KMS-11 (cell line): ENCODE results near the gene TSN.
A peak's percentile ranks its signal among the peaks of the same experiment; 100 is the strongest.
"Not testable (repeated sequence)": the region's sequence is repeated elsewhere in the genome, so short reads cannot be mapped to it uniquely, and the experiment has no call there.

ENCODE experiments used
- H2AFZ ChIP-seq: fragments of 200-600 bp; sonication (generic); 2 replicates; pipeline ENCODE4 v1.6.1; 2016; ENCODE audit warnings: antibody characterized with exemption, mixed run types, low read depth
- H3K27ac ChIP-seq: fragments of 200-600 bp; sonication (generic); 2 replicates; pipeline ENCODE4 v1.6.1; 2016; ENCODE audit warnings: mild to moderate bottlenecking, mixed run types
- H3K27me3 ChIP-seq: fragments of 200-600 bp; sonication (generic); 2 replicates; pipeline ENCODE4 v1.6.1; 2017; ENCODE audit warnings: mild to moderate bottlenecking, low read depth, mixed run types, moderate library complexity; ENCODE audit not compliant: insufficient read depth
- H3K36me3 ChIP-seq: fragments of 200-600 bp; sonication (generic); 2 replicates; pipeline ENCODE4 v1.6.1; 2017; ENCODE audit warnings: mild to moderate bottlenecking, mixed run types; ENCODE audit not compliant: insufficient read depth
- H3K4me1 ChIP-seq: fragments of 200-600 bp; sonication (generic); 2 replicates; pipeline ENCODE4 v1.6.1; 2016; ENCODE audit warnings: mild to moderate bottlenecking, low read depth, mixed run types; ENCODE audit not compliant: poor library complexity, severe bottlenecking
- H3K4me2 ChIP-seq: fragments of 200-600 bp; sonication (generic); 2 replicates; pipeline ENCODE4 v1.7.0; 2016; ENCODE audit warnings: mild to moderate bottlenecking, mixed run types
- H3K4me3 ChIP-seq: fragments of 200-600 bp; sonication (generic); IDR thresholded peaks from 2 replicates; pipeline ENCODE4 v1.6.1; 2017; ENCODE audit warnings: low read depth, low read length, mixed read lengths; ENCODE audit not compliant: insufficient read depth
- H3K79me2 ChIP-seq: fragments of 200-600 bp; sonication (generic); 2 replicates; pipeline ENCODE4 v1.6.1; 2016; ENCODE audit warnings: low read depth, mixed run types; ENCODE audit not compliant: insufficient read depth
- H3K9ac ChIP-seq: fragments of 200-600 bp; sonication (generic); 2 replicates; pipeline ENCODE4 v1.6.1; 2016; ENCODE audit warnings: mild to moderate bottlenecking, mixed run types
- H4K20me1 ChIP-seq: fragments of 200-600 bp; sonication (generic); 2 replicates; pipeline ENCODE4 v1.6.1; 2016; ENCODE audit warnings: mild to moderate bottlenecking, mixed run types; ENCODE audit not compliant: insufficient read depth
- TF ChIP-seq, protein P1 (sequence below): fragments of 200-600 bp; sonication (generic); conservative IDR thresholded peaks from 2 replicates; pipeline ENCODE4 v1.6.1; 2017; ENCODE audit warnings: low read depth, mild to moderate bottlenecking, antibody characterized with exemption, low read length, moderate library complexity, mixed read lengths

The TSN gene

DNA sequence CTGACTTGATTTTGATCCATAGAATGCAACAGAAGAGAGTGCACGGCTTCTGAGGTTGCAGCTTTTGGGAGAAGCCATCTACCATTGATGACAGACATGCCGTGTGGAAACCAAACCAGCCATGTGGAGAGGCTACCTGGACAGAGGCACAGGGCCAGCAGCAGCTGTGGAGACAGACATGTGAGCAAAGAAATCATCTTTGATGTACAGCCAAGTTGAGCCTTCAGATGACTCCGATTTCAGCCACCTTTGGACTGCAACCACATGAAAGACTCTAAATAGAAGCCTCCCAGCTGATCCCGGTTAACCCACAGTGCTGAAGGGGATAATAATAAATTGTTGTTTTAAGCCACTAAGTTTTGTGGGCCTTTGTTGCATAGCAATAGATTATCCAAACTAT is 54.2 kb downstream of the TSN start:
- no peak overlapping the region for H3K27ac ChIP-seq
- H3K4me3 ChIP-seq, result no peak overlapping the region
- no peak overlapping the region for H3K9ac ChIP-seq
- H3K4me2 ChIP-seq, result no peak overlapping the region
- TF ChIP-seq, protein P1, sequence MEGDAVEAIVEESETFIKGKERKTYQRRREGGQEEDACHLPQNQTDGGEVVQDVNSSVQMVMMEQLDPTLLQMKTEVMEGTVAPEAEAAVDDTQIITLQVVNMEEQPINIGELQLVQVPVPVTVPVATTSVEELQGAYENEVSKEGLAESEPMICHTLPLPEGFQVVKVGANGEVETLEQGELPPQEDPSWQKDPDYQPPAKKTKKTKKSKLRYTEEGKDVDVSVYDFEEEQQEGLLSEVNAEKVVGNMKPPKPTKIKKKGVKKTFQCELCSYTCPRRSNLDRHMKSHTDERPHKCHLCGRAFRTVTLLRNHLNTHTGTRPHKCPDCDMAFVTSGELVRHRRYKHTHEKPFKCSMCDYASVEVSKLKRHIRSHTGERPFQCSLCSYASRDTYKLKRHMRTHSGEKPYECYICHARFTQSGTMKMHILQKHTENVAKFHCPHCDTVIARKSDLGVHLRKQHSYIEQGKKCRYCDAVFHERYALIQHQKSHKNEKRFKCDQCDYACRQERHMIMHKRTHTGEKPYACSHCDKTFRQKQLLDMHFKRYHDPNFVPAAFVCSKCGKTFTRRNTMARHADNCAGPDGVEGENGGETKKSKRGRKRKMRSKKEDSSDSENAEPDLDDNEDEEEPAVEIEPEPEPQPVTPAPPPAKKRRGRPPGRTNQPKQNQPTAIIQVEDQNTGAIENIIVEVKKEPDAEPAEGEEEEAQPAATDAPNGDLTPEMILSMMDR, result no peak
- no peaks in the 10 kb centered on the region for H4K20me1 ChIP-seq
- no peaks in the 10 kb centered on the region for H3K79me2 ChIP-seq
- H3K4me1 ChIP-seq, result peaks cover 12% of the 10 kb centered on the region
- H2AFZ ChIP-seq, result no peak overlapping the region
- no peaks in the 10 kb centered on the region for H3K36me3 ChIP-seq
- H3K27me3 ChIP-seq, result no peaks in the 10 kb centered on the region

GRCh38 chr2:121810959-121811853 is 55.8 kb downstream of the TSN start:
- no peak overlapping the region for H3K27ac ChIP-seq
- H3K4me2 ChIP-seq, result no peak overlapping the region
- H3K4me1 ChIP-seq, result no peaks in the 10 kb centered on the region
- TF ChIP-seq, protein P1, result peak; percentile 59
- H3K9ac ChIP-seq, result no peak overlapping the region
- no peak overlapping the region for H2AFZ ChIP-seq
- no peaks in the 10 kb centered on the region for H4K20me1 ChIP-seq
- H3K36me3 ChIP-seq, result no peaks in the 10 kb centered on the region
- H3K27me3 ChIP-seq, result no peaks in the 10 kb centered on the region
- H3K4me3 ChIP-seq, result no peak overlapping the region
- H3K79me2 ChIP-seq, result no peaks in the 10 kb centered on the region

- not testable (repeated sequence) for H3K9ac ChIP-seq, H3K36me3 ChIP-seq, H3K4me1 ChIP-seq, H3K4me3 ChIP-seq, H3K27ac ChIP-seq, H3K79me2 ChIP-seq, H4K20me1 ChIP-seq, H2AFZ ChIP-seq, H3K27me3 ChIP-seq, H3K4me2 ChIP-seq
These were observed 57.6 kb downstream of the TSN start for GRCh38 chr2:121813083-121813482.

- no peak overlapping the region for H3K27ac ChIP-seq
- TF ChIP-seq, protein P1, result no peak
- no peaks in the 10 kb centered on the region for H3K79me2 ChIP-seq
- no peak overlapping the region for H2AFZ ChIP-seq
- H3K9ac ChIP-seq, result no peak overlapping the region
- no peak overlapping the region for H3K4me3 ChIP-seq
- no peaks in the 10 kb centered on the region for H3K4me1 ChIP-seq
- H4K20me1 ChIP-seq, result no peaks in the 10 kb centered on the region
- H3K36me3 ChIP-seq, result no peaks in the 10 kb centered on the region
- no peaks in the 10 kb centered on the region for H3K27me3 ChIP-seq
- H3K4me2 ChIP-seq, result no peak overlapping the region
These were observed 59.8 kb downstream of the TSN start for GRCh38 chr2:121815216-121815615.

- TF ChIP-seq, protein P1, result no peak
- no peaks in the 10 kb centered on the region for H3K4me1 ChIP-seq
- H3K9ac ChIP-seq, result no peak overlapping the region
- H4K20me1 ChIP-seq, result no peaks in the 10 kb centered on the region
- no peak overlapping the region for H2AFZ ChIP-seq
- H3K4me3 ChIP-seq, result no peak overlapping the region
- H3K36me3 ChIP-seq, result no peaks in the 10 kb centered on the region
- H3K27me3 ChIP-seq, result no peaks in the 10 kb centered on the region
- H3K4me2 ChIP-seq, result no peak overlapping the region
- H3K79me2 ChIP-seq, result no peaks in the 10 kb centered on the region
- H3K27ac ChIP-seq, result no peak overlapping the region
These were observed 61.3 kb downstream of the TSN start for GRCh38 chr2:121816797-121817196.

- not testable (repeated sequence) for H3K27ac ChIP-seq, H3K4me2 ChIP-seq, H3K4me1 ChIP-seq, H3K9ac ChIP-seq, H3K4me3 ChIP-seq, H2AFZ ChIP-seq, H3K36me3 ChIP-seq, H4K20me1 ChIP-seq, H3K27me3 ChIP-seq, H3K79me2 ChIP-seq
These were observed 61.9 kb downstream of the TSN start for GRCh38 chr2:121817304-121817703.
